GM21723 (cell line): ENCODE results near the gene NKAIN4.

Source experiments
- ATAC-seq: cut with Tn5 transposase; IDR thresholded peaks from one replicate; pipeline ENCODE4 v1.9.1; 2021; ENCODE audit warnings: mild to moderate bottlenecking, moderate library complexity; ENCODE audit not compliant: unreplicated experiment

Gene NKAIN4

GRCh38 chr20:63288581-63289251 lies 34.5 kb upstream of the NKAIN4 start:
- ATAC-seq: no peak

GRCh38 chr20:63287697-63288580 lies 33.7 kb upstream of the NKAIN4 start:
- ATAC-seq: no peak

DNA sequence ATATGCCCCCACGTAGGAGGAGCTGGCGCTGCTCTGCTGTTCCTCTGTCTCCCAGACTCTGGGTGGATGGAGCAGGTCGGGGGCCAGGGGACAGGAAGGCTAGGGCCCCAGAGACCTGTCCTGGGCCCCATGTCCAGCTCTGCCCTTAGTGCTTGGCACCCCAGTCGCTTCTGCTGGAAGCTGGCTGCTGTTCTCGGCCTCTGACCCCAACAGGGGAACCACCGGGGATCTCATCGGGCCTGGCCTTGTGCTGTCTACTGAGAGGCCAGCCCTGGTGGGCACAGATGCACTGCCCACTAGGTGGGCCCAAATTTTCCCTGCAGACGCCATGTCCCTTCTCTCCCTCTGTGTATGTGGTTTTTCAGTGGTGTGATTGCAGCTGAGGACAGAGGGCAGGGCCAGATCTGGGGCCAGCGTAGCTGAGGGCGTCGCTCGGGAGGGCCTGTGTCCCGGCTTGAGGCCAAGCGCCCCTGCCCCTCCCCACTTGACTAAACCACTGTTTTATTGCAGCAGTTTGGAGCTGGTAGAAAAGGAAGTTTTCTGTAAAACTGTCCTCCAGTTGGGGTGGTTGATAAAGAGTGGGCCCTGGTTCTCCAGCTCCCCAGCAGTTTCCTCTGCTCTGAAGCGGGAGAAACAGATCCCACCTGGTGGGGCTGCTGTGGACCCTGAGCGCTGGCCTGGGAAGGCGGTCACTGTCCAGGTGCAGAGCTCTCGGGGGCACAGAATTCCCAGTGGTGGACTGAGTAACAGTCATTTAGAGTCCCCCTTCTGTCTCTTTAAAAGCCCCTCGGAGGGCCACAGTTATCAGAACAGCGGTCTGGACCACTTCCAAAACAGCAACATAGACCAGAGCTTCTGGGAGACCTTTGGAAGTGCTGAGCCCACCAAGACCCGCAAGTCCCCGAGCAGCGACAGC lies 32.8 kb upstream of the NKAIN4 start:
- no peak for ATAC-seq

DNA sequence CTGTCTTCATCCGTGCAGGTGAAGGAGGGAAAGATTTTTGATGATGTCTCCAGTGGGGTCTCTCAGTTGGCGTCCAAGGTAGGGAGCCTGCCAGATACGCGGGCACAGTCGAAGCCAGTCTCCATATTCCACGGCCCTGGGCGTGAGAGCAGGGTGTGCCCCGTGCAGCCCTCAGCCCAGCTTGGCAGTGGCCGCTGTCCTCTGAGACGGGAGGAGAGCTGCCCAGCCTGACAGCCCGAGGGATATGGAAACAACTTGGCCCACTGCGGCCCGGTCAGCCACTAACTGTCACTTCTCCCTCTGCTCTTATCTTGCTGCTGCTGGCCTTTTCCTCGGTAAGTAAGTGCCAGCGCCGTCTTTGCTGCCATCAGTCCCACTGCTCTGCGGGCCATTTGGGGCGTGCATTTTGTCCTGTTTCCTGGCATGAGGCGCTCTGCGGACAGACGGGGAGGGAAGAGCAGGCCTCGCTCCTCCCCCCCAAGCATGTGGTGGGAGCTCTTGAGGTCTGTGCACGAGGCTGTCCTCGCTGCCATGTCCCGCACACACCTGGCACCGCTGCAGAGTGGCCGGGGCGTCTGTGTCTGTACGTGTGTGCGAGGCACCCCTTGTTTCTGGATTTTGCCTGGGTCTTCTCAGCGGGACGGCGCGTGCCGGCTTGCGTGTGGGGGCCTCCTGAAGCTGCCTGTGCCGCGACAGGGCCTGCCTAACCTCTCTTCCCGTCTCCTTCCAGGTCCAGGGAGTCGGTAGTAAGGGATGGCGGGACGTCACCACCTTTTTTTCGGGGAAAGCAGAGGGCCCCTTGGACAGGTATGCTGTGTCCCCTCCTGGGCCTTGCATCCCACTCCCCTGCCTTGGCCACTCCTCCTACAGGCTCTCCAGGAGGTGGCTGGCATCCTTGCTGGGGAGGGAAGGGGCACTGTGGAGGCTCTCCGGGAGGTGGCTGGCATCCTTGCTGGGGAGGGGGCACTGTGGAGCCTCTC lies 31.7 kb upstream of the NKAIN4 start:
- ATAC-seq: no peak

DNA sequence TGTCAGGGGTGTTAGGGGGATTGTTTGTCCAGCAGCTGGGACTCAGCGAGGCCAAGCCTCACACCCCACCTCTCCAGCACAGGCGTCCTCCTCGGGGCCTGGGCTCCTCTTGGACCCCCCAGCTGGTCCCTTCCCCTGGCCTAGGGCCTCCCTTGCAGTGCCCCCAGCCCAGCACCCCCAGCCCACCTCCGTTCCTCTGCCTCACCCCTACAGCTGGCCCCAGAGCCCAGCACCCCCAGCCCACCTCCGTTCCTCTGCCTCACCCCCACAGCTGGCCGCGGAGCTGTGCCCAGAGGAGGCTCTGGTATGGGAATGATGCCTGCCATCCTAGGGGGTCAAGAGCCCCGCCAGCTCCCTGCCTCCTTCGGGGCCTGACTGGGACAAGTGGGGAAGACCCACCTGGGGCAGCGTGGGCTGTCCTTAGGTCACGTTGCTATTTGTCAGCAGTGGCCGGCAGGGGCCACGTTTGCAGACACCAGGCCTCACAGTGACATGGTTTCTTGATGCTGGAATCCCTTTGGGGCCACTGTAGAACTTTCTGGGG lies 30.8 kb upstream of the NKAIN4 start:
- ATAC-seq: no peak

- ATAC-seq: no peak
These were observed 30.3 kb upstream of the NKAIN4 start for GRCh38 chr20:63284544-63284949.

- ATAC-seq: no peak
These were observed 29.8 kb upstream of the NKAIN4 start for GRCh38 chr20:63284083-63284440.

- ATAC-seq: no peak
These were observed 29.3 kb upstream of the NKAIN4 start for GRCh38 chr20:63283397-63284082.

DNA sequence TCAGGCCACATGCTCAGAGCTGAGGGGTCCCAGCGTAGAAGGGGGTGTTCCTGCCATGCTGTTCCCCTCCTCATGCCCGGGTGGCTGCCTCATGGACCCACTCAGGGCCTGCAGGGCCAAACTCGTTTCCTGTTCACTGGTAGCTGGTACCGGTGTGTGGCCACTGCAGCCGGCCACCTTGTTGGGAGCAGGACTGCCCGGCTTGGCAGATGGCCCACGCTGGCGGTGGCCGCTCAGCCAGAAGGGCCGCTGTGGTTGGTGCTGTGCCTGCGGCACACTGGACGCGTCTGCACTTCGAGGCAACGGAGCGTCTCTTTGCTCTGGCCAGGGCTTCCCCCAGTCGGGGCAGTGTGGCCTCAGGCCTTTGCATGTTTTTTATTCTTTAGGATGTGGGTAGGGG lies 28.7 kb upstream of the NKAIN4 start:
- ATAC-seq: no peak

- ATAC-seq: no peak
These were observed 27.7 kb upstream of the NKAIN4 start for GRCh38 chr20:63281742-63282665.

DNA sequence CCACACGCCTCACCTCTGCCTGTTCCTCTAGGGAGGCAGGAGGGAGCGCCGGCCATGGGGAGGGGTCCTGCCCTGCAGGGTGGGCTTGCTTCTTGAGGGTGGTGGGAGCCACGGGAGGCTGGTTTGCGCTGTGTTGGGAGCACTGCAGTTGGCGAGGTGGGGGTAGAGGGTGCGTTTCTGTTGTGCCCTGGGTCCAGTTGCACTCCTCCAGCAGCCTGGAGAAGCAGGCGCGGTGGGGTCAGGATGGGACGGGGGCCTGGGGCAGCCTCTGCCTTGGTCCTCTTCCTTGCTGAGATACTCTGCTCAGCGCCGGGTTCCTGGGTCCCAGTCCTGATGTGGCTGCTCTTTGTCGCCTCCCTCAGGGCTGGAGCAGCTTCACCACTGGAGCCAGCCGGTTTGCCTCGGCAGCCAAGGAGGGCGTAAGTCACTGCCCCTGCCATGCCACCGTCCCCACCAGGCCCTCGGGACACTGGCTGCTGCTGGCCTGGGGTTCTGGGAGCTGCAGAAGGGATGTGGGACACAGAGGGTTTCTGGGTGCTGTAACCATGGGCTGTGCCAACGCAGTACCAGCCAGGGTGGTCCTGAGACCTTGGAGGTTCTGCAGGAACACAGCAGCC lies 26.8 kb upstream of the NKAIN4 start:
- no peak for ATAC-seq

GRCh38 chr20:63280371-63280770 lies 26.1 kb upstream of the NKAIN4 start:
- no peak for ATAC-seq

- no peak for ATAC-seq
These were observed 25.7 kb upstream of the NKAIN4 start for GRCh38 chr20:63279931-63280330.

DNA sequence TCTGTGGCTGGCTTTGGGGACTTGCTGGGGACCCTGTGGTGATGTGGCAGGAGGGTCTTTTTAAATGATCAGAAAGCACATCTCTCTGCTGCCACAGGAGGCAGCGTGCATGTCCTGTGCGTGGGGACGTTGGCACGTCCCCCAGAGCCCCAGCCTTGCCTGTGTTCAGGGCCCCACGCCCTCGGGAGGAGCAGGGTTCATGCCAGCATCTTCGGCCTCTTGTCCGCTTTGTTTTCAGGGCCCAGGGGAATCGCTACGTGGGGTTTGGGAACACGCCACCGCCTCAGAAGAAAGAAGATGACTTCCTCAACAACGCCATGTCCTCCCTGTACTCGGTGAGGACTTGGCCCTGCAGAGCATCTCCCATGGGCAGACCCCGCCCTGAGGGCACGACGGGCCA lies 24.4 kb upstream of the NKAIN4 start:
- ATAC-seq: no peak

- ATAC-seq: no peak
These were observed 23.4 kb upstream of the NKAIN4 start for GRCh38 chr20:63277466-63278272.

GRCh38 chr20:63276956-63277355 lies 22.7 kb upstream of the NKAIN4 start:
- ATAC-seq: no peak

DNA sequence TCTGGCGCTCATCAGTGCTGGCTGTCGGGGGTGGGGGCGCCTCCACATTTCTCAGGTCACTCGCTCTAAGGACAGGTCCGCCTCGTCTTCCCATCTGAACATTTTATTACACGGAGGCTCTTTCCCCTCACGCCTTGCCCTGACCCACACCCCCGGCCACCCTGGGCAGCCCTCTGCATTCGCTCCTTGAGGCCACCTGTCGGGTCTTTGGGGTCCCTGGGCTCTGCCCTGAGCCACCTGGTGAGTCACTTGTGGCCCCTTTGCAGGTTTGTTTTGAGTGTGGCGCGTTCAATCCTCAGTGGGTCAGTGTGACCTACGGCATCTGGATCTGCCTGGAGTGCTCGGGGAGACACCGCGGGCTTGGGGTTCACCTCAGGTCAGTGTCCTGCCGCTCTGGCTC lies 21.6 kb upstream of the NKAIN4 start:
- ATAC-seq: no peak
